Inflammatory macrophage treated with lipopolysaccharide for 4 hours (primary cell): ENCODE measurements around the gene OR51D1.

ENCODE experiments used
- DNase-seq: peaks from one replicate; pipeline ENCODE4 v3.0.0-alpha.2; 2020

The OR51D1 gene, protein sequence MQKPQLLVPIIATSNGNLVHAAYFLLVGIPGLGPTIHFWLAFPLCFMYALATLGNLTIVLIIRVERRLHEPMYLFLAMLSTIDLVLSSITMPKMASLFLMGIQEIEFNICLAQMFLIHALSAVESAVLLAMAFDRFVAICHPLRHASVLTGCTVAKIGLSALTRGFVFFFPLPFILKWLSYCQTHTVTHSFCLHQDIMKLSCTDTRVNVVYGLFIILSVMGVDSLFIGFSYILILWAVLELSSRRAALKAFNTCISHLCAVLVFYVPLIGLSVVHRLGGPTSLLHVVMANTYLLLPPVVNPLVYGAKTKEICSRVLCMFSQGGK

GRCh38 chr11:4636962-4637661 is at the start of gene OR51D1:
Gene OR51D1 (plus strand): TSS chr11:4637477. CDS start chr11:4639791, 2,314 bp downstream.
- DNase-seq: peak; percentile 49

DNA sequence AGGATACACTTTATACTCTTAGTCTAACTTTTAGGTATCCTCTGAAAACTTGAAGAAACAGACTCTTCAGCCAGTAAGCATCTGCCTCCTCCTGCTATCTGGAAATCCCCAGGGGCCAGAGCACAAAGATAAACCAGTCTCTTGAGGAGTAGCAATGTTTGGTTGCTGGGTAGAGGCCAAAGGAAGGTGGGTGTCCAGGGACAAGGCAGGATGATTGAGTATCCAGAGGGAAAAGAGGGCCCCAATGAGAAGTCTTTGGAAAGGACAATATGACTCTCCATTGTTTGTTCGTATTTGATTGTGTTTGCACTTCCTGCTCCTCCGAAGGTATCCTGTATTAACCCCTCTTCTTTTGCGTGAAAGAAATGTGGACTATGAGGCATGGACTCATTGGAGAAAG is 48.3 kb upstream of the OR51D1 start:
- no peak for DNase-seq

DNA sequence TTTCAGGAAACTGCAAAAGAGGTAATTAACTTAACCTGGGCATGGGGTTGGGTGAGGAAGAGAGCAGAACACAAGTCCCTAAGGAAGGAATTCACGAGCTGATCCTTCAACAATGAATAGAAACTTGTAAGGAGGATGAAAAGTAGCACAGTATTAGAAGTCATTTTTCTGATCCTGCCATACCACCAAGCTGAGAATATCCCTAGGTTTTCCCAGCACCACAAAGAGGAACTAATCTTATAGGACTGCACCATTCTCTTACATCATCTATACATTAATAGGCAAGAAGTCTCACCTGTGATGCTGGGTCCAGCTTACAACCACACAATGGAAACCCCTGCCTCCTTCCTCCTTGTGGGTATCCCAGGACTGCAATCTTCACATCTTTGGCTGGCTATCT is 43.5 kb upstream of the OR51D1 start, which contains the start of gene OR52I1:
TSS of gene OR52I1 (plus strand) at position 301 of the 400 bp plus-strand sequence. CDS start at position 301, 0 bp downstream.
- no peak for DNase-seq

- no peak for DNase-seq
These were observed 32.2 kb upstream of the OR51D1 start for GRCh38 chr11:4605057-4605456.

- DNase-seq: no peak
These were observed 30.9 kb upstream of the OR51D1 start for GRCh38 chr11:4606231-4607015.

- DNase-seq: peak; percentile 37
These were observed 30.2 kb upstream of the OR51D1 start for GRCh38 chr11:4607096-4607495.

GRCh38 chr11:4607781-4608666 is 29.3 kb upstream of the OR51D1 start, which contains the start of gene TRIM68:
Gene TRIM68 (minus strand): TSS chr11:4608231. CDS start chr11:4605504, 2,727 bp downstream.
- DNase-seq: peak; percentile 96

DNA sequence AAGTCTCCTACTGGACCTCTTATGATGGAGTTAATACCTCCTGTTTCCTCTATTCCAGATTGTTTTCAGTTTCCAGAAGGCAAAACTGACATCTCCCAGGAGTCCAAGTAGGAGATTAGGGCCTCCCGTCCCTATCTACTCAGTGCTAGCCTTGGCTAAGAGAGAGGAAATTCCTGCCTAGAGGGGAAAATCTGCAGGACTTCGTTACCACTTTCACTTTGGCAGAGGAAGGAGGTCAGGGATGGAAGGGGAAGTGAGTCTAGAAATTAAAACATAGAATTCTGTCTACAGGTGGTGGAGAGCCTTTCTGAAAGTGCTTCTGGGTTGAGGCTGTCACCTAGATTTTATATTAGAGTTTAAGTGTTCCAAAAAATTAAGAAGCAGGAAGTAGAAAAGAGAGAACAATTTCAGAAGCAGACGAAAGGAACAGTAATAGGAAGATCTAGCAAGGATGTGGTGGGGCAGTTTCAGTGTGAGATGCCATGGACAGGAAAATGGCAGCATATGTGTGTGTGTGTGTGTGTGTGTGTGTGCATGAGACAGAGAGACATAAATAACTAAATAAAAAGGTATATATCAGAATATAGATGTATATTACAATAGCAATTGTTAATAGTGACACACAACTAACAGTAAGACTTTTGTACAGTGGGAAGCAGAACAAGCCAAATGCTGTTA is 26.9 kb upstream of the OR51D1 start:
- DNase-seq: peak; percentile 31

DNA sequence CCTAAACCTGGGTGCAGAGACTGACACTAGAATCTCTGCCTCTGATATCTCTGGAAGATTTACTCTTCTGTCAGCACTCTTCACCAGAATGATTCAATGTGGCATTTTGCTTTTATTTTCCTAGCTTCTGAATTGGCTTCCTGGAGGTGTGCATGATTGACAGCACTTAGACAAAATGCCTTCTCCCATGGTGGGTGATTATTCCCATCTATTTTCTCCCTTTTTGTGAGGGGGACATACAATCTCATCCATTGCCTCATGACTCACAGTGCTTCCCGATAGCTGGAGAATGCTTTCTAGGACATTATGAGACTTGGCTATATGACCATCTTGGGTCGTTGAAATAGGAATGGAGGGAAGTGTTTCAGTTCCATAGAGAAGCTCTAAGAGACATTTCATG is 25.3 kb upstream of the OR51D1 start:
- no peak for DNase-seq

DNA sequence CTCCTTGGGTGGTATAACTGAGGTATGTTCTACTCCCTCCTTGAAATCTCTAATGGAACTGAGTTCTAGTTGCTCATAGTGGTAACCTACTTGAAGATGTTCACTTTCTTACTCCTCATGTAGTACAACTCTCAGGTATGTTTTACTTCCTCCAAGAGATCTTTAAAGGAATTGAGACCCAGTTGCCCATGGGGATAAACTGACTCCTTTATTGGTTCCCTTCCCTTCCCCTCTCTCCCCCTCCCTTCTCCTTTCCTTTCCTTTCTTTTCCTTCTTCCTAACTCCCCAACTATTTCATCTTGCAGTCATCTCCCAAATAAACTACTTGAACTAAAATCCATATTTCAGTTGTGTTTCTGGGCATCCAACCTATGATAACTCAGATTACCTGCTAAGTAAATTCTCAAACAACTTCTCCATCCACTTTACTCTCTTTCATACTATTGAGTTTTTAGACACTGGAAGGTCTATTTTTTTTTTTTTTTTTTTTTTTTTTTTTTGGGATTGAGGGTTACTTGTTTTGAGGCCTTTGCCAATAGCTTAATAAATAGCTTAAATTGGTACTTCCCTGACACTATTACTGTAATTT is 21.3 kb upstream of the OR51D1 start:
- no peak for DNase-seq

DNA sequence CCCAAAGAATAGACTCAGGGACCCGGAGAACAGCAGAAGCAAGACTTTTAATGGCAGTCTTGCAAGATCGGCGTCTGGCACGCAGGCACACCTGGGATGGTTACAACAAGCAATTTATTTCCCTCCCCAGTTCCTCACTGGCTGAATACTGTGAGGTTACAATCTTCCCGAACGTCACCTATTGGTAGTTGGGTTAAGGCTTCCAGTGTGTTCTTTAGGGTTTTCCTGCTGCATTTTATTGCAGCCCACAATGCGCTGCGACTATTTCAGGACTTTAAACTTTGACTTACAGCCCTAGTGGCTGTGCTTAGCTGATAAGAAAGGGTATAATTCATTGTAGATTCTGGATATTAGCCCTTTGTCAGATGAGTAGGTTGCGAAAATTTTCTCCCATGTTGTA is 17.8 kb upstream of the OR51D1 start:
- no peak for DNase-seq

- DNase-seq: peak; percentile 57
These were observed 10.8 kb upstream of the OR51D1 start for GRCh38 chr11:4626207-4627099.

DNA sequence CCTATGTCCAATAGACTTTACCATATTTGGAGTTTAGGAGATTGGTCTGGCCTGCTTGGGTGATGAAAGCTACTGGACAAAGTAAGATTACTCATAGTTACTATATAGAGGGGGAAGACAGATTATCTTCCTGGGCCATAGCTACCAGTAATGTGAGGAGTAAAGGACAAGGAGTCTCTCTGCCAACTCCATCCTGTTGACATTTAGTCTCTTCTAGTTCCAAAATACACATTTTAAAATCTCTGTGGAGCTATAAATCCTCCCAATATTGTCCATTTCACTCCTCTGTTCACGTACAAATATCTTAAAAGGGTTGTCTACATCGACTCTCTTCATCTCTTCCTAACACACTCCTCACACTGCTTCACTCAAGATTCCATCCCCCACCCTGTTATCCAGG is 1.1 kb upstream of the OR51D1 start:
- no peak for DNase-seq

DNA sequence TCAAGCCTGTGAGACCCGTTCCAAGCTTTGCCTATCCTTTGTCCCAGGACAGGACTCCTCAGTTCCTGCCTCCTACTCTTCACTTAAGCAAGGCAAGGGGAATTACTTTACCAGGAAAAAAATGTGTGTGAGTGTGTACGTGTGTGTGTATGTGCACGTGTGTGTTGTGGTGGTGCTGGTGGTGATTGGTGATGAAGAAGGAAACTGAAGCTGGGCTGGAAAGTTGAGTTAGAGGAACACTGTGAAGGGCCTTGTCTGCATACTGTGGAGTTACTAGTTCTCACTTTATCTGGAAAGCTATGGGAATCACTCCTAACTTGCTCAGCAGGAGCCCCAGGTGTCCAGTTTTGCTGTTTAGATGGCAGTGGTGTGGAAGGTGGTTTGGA is 378 bp downstream of the OR51D1 start:
- no peak for DNase-seq

- DNase-seq: no peak
These were observed 2.7 kb downstream of the OR51D1 start for GRCh38 chr11:4639931-4640330.

- no peak for DNase-seq
These were observed 4.2 kb downstream of the OR51D1 start for GRCh38 chr11:4641501-4641900.

DNA sequence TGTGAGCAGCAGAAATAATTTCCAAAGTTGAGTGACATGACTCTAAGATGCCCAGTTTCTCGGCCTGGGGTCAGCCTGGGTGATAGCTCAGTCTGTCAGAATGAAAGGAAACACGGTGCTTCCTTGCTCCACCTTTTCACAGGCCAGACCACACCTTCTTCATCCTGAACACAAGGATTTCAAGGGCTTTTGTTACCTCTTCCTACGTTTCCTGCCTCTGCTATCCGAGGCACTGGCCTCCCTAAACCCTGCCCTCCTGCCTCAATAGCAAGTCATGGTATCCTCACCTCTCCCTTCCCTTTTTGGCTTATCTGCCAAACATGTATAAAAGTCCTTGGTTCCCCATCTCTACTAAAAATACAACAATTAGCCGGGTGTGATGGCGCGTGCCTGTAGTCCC is 4.8 kb downstream of the OR51D1 start:
- no peak for DNase-seq

DNA sequence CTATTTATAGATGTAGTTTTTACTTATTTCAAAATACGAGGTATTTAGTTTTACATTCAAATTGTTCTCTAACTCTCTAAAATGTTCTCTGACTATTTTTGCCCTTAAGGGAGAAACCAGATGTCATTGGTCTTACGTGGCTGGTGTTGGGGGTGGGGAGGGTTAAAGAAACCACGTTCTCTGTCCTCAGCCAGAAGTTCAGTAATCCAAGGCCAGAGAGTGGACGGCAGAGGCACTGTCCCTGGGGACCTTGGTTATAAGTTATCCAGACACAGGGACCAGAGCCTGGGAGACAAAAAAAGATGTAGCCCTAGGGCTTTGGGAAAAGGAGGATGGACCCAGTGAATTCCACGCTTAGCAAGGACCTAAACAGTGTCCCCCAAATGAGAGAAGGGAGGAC is 5.8 kb downstream of the OR51D1 start:
- DNase-seq: no peak

DNA sequence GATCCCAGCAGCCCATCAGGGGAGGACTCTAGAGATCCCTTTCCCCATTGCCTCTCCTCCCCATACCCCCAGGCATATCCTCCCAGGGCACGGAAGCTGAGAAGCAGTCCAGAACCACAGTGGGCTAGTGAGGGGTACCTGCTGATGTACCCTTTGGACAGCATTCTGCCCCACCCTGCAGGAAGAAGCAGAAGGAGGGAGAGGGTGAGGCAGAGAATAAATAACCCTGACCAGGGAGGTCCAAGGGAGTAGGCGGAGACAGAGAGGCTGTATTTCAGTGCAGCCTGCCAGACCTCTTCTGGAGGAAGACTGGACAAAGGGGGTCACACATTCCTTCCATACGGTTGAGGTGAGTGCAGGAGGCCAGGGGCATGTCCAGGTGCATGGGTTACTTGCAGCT is 6.4 kb downstream of the OR51D1 start, which contains the start of gene OR51E1:
TSS of gene OR51E1 (plus strand) at position 301 of the 400 bp plus-strand sequence. CDS start 8,545 bp downstream, outside the sequence.
- no peak for DNase-seq

DNA sequence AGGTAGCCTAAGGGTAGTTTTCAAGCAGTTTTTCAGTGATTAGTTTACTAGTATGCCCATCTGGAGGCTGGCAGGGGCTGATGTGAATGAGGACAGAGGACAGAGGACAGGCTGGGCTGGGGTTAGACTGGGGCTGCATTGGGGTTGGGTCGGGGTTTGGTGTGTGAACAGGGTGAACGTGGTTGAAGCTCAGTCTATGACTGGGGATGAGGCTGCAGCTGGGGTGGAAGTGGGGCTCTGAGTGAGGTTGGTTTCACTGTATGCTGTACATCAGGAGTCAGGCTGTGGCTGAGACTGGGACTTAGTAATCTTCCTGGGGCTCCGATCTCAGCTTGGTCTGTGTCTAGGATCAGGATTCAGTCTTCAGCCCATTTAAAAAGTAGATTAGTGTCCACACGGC is 7.0 kb downstream of the OR51D1 start:
- DNase-seq: no peak
